Subcutaneous adipose tissue (tissue), 4 donors: Measurements from ENCODE around the gene OVCH1. TPM values are rescaled to one million over a fixed set of nuclear protein-coding genes. Genes with fewer than 3 reads are reported as not detected.

Source experiments
- total RNA-seq, 4 donors: library from RNA; depleted of rRNA; stranded (reverse); fragments of >200 nt; gene quantifications; one replicate each; pipeline ENCODE4 v1.1.0, GENCODE V29; 2016
- TF ChIP-seq, protein P1 (sequence below): fragments of 450-650 bp; IDR thresholded peaks from one replicate; pipeline ENCODE4 v1.5.1; 2016; ENCODE audit warnings: low read depth, mild to moderate bottlenecking, control low read depth, antibody characterized with exemption, moderate library complexity

The OVCH1 gene
- total RNA-seq, 4 donors from 2014 or later: 0.17 to 0.22 (median 0.19) TPM; not detected in 1

GRCh38 chr12:29415111-29415510 lies 82.4 kb downstream of the OVCH1 start:
- TF ChIP-seq, protein P1, sequence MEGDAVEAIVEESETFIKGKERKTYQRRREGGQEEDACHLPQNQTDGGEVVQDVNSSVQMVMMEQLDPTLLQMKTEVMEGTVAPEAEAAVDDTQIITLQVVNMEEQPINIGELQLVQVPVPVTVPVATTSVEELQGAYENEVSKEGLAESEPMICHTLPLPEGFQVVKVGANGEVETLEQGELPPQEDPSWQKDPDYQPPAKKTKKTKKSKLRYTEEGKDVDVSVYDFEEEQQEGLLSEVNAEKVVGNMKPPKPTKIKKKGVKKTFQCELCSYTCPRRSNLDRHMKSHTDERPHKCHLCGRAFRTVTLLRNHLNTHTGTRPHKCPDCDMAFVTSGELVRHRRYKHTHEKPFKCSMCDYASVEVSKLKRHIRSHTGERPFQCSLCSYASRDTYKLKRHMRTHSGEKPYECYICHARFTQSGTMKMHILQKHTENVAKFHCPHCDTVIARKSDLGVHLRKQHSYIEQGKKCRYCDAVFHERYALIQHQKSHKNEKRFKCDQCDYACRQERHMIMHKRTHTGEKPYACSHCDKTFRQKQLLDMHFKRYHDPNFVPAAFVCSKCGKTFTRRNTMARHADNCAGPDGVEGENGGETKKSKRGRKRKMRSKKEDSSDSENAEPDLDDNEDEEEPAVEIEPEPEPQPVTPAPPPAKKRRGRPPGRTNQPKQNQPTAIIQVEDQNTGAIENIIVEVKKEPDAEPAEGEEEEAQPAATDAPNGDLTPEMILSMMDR: no peak

DNA sequence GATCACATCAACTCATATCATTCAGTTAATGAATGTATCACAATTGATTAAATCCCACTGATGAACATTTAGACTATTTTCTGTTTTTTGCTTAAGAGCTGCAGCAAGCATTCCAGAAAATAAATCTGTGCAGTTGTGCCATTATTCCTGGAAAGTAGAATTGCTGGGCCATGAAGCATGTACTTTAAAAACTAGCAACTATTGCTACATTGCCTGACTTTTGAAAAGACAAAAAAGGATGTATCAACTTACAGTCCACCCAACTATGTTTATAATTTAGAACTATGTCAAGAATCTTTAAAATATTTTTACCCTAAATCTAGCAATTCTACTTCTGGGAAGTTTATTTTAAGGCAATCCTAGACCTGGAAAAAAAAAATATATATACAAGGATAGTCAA lies 83.1 kb downstream of the OVCH1 start:
- TF ChIP-seq, protein P1: no peak

DNA sequence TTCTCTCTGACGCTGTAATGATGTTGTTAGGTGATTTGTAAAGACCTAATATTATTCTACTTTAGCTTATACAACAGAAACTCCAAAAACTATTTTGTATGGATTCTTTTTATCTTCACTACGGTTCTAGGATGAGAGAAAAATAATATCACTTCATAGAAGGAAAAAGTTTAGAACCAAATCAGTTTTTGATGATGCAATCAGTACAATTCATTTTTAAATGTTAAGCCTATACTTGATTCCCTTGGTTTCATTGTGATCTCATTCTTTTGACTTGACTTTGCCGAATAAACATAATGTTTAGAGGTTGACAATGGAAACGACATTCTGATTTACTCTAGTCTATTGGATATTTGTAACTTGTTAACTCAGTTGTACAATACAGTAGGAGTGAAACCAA lies 91.9 kb downstream of the OVCH1 start:
- TF ChIP-seq, protein P1: no peak

DNA sequence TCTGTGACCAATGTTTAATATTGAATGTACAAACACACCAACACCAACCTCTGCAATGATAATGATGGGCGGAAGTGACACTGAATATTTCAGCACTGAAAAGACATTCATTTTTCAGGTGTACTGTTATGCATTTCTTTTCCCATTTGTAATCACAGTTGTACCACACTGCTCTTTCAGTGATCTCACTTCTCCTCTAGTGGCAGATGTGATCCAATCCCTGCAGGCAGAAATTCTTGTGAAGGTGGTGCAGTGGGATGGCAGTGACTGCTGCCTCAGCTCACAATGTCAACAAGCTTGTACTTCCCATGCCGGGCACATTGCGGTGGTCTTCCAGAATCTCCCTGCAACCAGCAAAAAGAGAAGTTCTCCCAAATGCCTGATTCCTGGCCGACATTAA lies 93.5 kb downstream of the OVCH1 start:
- TF ChIP-seq, protein P1: no peak

DNA sequence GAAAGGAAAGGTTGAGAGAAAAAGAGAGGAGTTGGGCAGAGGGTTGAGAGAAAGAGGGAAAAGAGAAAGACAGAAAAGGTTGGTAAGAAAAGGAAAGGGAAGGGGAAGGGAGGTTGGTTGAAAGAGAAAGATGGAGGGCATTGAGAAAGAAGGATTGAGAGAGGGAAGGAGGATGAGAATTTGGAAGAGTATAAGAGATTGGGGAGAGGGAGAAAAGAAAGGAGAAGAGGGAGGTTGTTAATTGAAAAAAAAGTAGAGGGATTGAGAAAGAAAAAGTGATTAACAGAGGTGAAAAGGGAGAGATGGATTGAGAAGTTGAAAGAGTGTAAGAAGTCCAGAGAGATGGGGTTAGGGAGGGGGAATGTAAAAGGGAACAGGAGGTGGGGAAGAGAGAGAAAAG lies 95.0 kb downstream of the OVCH1 start:
- TF ChIP-seq, protein P1: no peak

GRCh38 chr12:29398495-29398894 lies 99.0 kb downstream of the OVCH1 start:
- TF ChIP-seq, protein P1: no peak

DNA sequence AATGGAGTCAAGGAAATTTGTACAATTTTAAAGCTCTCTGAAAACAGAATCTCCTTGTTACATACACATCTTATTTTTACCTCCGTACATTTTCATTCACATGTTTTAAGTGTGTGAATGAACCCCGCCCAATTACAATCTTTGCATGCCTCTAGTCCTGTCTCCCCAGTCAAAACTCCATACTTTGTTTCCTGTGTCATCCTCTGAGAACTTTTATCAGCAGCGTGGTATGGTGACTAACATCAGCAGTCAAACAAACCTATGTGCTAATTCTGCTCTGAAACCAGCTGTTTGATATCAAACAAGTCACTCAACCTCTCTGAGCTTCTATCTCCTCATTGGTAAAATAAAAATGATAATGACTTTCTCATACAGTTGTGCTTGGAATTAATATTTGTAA lies 100.7 kb downstream of the OVCH1 start:
- TF ChIP-seq, protein P1: no peak
